ENCODE results near the gene BAIAP3.
"Not testable (repeated sequence)": the region's sequence is repeated elsewhere in the genome, so short reads cannot be mapped to it uniquely, and the experiment has no call there.

The BAIAP3 gene

DNA sequence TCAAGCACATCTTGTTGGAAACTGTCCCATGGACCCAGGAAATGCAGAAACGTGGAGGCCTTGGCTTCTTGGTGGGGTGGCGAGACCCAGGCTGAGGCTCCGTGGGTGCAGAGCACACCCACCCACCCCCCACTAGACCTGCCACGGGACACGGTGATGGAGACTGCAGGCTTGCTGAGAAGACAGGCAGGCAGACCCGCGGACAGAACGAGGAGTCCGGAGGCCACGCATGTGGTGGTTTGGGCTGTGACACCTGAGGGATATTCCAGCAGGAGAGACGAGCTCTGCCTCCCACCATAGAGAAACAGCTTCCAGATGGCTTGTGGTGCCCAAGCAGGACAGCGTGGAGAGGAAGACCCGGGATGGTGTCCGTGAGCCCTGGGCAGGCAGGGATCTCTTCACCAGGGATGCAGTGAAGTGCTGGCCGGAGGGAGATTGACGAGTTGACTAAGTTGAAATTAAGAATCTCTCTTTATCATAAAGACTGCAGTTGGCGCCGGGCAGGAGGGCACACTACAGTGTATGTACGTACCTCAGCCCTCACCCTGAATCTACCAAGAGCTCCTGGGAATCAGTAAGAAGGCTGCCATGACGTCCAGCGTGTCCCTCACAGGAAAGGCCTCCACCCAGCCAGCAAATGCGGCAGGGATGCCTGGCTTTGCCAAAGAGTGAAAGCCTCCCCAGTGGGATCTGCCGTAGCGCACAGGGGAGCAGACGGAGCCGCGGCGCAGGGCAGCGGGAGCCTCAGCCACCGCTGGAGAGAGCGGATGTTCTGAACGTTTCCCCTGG is 15.8 kb upstream of the BAIAP3 start:
- DNase-seq, result no peak

DNA sequence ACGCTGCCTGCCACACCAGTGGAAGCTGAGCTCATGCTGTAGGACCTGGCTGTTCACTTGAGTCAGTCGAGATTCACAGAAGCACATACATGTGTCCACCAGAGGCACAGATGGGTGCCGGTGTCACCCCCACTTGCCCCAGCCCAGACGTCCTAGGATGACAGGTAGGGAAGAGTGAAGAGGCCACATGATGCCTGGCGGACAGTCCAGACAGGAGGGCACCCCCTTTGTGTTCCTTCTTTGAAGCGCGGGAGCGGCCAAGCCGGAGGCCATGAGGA is 15.2 kb upstream of the BAIAP3 start:
- no peak for DNase-seq

DNA sequence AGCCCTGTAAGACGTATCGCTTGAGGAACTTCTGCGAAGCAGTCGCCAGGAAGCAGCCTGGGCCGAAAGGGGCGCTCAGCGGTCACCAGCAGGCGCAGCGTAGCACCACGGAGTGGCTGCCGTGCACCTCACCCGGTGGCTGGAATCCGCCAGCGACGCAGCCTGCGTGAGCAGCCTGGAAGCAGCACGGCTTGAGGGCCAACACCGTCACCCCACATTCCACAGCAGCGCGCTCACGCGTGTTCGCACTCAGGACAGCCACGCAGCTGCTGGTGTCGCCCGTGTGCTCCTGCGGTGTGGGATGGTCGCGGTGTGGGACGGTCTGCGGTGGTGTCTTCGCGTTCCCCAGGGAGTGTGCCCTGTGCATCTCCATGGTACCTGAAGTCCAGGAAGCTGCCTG is 14.4 kb upstream of the BAIAP3 start:
- DNase-seq, result no peak

DNA sequence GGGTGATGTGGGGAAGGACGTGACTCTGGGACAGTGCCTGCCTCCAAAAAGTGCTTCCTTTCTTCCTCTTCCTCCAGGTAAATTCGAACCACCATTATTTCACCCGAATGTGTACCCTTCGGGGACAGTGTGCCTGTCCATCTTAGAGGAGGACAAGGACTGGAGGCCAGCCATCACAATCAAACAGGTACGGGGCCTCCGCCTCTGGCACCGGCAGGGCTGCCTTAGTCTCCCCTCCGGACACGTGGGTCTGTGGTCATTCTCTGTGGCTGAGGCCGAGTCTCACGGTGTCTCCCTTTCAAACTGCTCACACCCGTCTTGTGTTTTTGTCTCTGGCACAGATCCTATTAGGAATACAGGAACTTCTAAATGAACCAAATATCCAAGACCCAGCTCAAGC is 13.3 kb upstream of the BAIAP3 start:
- DNase-seq, result no peak

DNA sequence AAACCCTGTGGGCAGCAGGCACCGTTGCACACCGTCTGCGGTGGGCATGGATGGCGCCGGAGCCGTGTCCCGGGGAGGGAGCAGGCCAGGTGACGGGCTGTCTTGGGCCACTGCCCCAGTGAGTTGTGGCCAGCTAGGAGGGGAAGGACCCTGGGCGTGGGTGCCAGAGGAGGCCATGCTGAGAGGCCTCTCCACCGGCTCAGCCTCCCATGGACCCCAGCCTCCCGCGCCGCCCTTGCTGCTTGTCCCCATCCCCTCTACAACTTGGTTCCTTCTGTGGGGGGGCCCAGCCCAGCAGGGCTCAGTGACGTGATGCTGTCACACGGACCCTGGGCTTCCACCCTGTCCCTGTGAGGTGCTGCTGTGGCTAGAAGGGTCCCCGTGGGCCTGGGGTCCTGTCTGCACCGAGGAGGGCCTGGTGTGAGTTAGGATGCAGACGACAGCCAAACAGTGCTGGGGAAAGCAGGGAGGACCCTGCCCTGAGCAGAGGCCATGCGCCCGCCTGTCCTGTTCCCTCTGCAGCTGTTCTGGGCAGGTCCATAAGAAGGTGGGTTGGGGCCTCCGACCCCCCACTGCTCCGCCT is 12.7 kb upstream of the BAIAP3 start:
- DNase-seq, result no peak

DNA sequence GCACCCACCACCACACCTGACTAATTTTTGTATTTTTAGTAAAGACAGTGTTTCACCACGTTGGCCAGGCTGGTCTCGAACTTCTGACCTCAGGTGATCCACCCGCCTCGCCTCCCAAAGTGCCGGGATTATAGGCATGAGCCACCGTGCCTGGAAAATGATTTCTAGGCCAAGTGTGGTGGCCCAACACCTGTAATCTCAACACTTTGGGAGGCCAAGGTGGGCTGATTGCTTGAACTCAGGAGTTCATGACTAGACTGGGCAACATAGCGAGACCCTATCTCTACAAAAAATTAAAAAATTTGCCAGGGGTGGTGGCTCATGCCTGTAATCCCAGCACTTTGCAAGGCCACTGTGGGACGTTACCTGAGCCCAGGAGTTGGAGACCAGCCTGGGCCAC is 11.0 kb upstream of the BAIAP3 start:
- no peak for DNase-seq

DNA sequence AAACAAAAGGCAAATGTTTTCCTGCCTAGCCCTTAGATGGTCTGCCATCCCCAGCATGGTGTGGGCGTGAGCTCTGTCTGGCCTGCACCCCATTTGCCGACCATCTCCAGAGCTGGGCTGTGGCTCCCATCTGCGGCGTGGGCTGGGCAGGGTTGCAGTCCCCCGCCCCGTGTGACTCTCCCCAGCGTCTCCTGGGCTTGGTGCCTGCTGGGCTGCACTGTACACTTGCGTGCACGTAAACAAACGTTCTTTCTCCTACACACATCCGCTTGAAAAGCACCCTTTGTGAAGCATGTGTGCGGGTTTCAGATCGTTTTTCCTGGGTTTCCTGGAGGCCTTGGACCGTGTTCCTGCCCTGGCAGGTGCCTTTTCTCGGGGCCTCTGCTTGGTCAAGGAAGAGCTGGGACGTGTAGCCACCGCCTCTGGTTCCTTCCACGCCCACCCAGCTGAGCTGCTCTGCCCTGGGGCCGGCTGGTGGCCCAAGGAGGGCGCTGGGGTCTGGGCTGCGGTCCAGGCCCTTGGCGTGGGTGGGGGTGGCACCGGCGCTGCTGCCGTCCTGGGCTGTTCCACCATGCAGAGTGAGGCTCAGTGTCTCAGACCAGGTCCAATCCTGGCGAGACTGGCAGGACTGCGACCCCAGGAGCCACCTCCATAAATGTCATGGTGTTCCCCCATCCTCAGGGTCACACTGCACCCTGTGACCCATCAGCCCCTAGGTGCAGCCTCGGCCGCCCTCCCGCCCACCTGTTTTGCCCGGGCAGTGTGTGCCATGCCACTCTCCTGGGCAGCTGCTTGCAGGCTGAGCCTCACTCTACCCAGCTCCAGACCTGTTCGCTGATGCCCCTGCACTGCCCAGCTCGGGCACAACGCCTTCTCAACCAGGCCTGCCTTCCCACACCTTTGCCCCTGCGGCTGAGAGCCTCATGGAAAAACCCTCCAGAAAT is 9.9 kb upstream of the BAIAP3 start:
- DNase-seq, result peak in 35 of 56 donors; percentile 1 to 75 (median 33)

DNA sequence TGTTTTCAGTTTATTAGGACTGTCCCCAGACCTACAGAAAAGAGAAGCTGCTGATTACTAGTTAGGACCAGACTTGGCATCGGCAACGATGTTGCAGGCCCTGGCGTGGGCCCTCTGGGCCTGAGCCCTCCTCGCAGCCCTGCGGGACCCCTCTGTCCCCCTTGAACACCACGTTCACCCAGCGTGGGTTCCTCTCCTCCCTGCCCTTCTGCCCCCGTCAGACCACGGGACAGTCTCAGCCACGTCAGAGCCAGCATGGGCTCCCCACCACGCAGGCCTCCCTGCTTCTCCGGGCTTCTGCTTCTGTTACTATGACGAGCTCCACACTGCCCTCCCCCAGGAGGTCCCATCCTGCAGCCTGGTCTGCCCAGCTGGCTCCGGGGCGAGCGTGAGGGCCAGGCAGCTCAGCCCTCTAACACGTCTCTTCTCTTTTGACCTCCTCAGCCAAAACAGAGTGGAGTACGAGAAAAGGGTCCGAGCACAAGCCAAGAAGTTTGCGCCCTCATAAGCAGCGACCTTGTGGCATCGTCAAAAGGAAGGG is 9.1 kb upstream of the BAIAP3 start:
- DNase-seq, result no peak

DNA sequence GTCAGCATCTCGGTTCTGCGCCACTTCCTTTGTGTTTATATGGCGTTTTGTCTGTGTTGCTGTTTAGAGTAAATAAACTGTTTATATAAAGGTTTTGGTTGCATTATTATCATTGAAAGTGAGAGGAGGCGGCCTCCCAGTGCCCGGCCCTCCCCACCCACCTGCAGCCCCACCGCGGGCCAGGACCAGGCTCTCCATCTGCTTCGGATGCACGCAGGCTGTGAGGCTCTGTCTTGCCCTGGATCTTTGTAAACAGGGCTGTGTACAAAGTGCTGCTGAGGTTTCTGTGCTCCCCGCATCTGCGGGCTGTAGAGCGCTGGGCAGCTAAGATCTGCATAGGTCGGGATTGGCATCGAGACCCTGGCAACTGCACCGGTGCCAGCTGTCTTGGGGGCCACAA is 8.2 kb upstream of the BAIAP3 start:
- no peak for DNase-seq

DNA sequence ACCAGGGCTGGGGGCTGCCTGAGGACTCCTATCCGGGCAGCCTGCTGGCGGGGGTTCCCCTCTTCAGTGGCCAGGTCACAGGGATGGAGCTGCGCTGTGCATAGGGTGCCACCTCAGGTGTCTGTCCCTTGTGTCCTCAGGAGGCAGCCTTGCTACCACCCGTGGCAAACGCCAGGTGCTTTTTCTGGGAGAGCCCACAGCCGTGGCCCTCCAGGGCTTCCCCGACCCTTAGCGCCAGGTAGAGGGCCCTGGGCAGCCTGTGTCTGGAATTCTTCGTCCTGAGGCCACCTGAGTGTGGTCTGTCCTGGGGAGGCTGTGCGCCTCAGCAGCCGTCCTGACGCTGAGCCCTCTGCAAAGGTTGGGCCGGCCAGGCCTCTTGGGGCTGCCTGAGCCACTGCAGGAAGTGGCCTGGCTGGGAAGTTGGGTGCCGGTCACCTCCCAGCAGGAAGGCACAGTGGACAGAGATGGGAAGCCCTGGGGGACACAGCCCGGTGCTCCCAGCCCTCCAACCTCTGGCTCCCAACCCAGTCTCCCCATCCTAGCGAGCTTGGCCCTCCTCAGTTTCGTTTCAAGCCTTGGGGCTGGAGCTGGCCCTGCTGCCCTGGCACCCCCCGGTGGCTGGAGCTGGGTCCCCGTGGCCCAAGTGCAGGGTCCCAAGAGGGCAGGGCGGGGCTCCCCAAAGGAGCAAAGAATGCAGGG is 7.6 kb upstream of the BAIAP3 start:
- no peak for DNase-seq

DNA sequence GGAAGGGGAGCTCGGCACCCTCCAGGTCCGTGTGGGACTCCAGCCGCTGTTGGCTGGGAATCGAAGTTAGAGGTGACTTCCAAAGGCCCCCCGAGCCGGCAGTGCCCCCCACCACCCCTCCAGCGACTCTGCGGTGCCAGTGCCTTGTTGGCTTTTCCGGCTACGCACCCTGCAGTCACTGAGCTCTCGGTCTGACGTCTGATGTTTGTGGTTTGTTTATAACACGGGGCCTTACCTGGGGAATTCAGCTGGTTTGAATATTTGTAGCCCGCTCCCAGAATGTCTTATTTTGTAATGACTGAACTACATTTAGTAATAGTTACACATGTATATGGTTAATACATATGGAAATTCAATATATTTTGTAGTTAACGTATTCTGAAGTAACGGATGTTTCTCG is 7.1 kb upstream of the BAIAP3 start:
- no peak for DNase-seq

DNA sequence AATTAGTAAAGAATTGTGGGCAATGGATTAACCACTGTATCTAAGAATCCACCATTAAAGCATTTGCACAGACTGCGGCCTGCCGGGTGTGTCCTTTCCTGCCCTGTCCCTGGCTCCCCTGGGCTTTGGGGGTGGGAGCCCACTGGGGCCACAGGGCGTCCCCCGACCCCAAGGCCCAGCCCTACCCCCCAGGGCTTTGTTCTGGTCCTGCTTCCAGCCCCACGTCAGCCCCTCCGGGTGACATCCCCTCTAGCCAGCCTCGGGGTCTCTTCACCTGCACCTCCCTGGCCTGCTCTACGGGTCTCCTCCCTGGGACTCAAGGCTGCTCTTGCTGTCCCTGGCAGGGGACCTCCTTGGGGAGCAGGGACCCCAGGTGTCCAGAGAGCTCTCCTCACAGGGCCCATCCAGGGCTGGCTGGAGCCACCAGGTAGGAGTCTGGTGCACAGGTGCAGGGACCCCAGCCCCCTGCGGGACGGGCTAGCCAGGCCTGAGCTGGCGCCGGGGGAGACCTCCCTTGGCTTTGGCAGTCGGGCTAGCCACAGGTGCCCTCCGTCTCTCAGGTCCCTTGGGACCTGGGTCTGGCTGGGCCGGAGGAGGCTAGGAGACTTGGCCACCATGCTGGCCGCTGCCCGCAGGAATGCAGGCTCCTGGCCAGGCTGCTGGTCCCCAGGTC is 6.4 kb upstream of the BAIAP3 start:
- no peak for DNase-seq

DNA sequence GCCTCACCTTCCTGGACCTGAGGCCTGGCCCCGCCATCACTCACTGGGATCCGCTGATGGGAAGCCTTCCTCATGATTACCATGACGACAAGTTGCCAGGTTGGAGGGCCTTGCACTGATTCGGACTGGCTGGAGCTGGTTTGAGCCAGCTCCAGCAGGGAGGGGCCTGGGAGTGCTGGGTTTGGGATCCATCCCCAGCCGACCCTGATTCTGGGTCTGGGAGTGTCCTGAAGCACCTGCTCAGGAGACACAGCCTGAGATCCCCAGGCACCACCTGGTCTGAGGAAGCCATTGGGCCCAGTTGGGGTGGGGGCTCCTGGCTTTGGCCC is 5.9 kb upstream of the BAIAP3 start:
- DNase-seq, result no peak

DNA sequence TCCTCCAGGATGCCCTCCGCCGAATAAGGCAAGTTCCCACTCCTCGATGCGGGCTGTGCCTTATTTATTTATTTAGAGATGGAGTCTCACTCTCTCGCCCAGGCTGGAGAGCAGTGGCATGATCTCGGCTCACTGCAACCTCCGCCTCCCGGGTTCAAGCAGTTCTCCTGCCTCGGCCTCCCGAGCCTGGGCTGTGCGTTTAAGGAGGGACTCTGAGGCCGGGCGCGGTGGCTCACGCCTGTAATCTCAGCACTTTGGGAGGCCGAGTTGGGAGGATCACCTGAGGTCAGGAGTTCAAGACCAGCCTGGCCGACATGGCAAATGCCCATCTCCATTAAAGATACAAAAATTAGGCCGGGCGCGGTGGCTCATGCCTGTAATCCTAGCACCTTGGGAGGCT is 5.3 kb upstream of the BAIAP3 start:
- DNase-seq, result not testable (repeated sequence)

DNA sequence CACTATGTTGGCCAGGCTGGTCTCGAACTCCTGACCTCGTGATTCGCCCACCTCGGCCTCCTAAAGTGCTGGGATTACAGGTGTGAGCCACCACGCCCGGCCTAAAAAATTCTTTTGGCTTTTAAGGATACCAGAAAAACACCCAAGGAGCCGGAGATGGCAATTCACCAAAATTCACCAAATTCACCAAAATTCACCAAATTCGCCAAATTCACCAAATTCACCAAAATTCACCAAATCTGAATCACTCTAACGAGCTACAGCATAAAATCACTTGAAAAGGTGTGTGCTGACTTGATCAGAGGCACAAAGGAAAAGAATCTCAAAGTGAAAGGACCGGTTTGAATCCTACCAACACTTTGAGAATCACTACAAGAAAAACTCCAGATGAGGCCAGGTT is 4.5 kb upstream of the BAIAP3 start:
- not testable (repeated sequence) for DNase-seq

DNA sequence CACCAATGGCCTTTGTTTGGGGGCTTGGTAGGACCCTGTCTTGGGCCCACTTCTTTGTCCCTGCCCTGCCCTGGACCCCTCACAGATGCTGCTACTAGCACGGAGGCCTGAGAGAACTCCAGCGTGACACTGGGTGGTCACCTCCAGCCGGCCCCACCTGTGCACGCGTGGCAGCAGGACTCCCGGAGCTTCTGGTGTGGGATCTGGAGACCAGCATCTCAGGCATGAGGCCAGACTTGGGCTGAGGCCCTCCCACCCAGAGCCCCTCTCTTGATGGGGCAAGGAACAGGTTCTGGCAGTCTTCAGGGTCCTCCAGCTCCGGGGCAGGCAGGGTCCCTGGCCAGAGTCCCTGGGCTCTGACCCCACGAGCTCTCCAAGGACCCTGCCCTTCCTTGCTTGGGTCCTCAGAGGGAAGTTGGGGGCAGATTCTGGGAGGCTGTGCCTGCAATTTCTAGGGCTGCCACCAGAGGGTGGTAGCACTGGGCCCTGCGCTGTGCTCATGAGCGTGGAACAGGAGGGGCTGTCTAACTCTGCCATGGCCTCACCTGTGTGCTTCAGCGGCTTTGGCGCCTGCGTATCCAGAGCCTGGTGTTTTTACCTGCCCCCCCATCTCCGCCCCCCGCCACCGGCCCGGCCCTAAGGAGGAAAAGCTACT is 3.1 kb upstream of the BAIAP3 start:
- DNase-seq, result no peak

DNA sequence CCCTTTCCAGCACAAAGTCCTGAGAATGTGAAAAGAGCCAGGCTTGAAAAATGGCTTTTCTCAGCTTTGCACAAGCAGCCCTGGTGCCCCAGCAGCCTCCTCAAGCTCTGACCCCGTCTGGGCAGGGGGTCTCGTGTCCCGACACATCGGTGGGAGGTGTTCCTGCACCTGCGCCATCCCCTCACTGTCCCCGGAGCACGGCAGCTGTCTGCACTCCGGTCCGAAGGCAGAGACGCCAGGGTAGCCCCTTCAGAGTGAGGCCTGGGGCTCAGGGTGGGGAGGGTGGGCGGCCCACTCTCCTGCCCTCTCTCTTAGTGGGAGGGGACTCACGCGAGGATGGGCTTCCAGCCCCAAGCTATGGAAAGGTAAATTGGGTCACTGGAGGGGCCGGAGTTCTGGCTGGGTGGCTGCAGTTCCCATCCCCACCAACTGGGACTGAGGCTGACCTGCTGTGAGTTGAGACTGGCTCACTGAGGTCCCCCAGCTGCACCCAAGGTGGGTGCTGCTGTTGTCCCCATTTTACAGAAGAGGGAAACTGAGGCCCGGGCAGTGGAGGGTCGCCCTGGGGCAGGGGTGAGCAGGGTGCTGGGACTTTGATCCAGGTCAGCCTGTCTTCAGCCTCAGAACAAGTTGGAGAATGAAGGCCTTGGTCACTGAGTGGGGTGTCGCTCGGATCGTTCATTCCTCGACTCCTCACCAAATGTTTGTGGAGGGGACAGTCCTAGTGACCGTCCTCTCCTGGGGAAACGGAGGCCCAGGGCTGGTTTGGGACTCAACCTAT is 2.3 kb upstream of the BAIAP3 start:
- no peak for DNase-seq

DNA sequence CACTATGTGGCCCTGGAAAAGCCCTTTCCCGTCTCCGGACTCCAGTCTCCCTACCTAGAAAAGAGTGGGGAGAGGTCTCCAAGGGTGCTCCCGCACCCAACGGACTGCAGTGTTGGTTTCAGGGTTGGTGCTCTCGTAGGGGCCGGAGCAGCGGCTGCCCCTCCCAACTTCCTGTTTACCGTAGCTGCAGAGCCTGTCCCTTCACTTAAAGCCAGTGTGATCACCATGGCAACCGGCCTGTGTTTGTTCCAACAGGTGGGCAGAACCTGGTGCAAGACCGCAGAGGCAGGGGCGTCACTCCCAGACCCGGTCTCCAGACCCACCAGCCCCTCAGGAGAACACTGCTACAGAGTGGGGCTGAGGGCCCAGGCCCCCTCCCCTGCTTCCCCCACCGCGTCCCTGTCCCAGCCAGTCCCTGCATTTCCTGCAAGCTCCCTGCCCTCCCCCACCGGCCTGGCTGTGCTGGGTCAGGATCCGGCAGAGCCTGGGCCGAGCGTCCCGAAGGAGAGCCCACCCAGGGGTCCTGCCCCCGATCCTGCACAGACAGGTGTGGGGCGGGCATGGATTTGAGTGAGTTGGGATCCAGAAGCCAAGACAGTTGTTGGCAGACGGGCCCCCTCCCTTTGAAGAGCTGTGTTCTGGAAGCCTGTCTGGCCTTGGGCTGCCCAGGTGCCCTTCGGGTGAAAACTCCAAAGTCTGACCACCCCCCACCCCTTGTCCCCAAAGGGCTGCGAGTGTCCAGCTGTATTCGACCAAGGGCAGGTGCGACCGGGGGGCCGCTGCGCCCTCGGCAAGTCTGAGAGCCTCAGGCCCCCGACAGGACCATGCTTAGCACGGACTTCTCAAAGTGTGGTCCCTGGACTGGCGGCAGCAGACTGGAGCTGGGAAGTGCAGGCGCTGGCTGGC is 1.5 kb upstream of the BAIAP3 start:
- peak in 2 of 56 donors; percentile 7 to 21 for DNase-seq
